Transverse colon (tissue), 3 donors: ENCODE measurements around the gene PDE7B.

Experiments
- EP300 ChIP-seq: sonication (generic); formaldehyde crosslinking; IDR thresholded peaks from one replicate; pipeline ENCODE4 v1.6.1; 2017; ENCODE audit warnings: antibody characterized with exemption, low read depth
- POLR2AphosphoS5 ChIP-seq, 3 donors: sonication (generic); formaldehyde crosslinking; IDR thresholded peaks; one replicate each; pipeline ENCODE4 v1.6.1; 2016; ENCODE audit warnings: antibody characterized with exemption in 3 of 3

DNA sequence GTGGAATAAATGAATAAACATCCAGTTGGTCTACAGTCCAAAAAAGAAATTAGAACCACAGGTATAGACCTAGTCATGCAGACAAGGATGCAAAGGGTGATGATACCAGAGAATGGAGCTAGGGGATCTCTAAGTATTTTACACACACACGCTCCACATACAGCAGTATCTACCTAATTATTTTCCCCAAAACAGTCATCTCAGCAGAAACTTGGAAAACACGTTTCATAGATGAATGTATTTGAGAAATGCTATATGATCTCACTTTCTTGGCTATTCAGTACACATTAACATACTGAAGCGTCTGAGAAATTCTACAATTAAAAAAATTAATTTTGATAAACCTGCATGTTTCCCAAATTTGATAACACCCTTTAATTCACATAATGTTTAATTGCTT, 243.3 kb downstream of the PDE7B start:
- no peak for TF ChIP-seq POLR2AphosphoS5 (IDR thresholded peaks at IDR 0.05)
- TF ChIP-seq EP300, result no peak
